NT2/D1 (cell line): ENCODE results near the gene FSTL3.

Experiments
- SUZ12 ChIP-seq: IDR thresholded peaks from 2 replicates; pipeline ENCODE4 v1.6.1; 2011; ENCODE audit not compliant: insufficient read length, insufficient read depth; ENCODE audit errors: extremely low read depth
- YY1 ChIP-seq: IDR thresholded peaks from 2 replicates; pipeline ENCODE4 v1.6.1; 2011; ENCODE audit not compliant: insufficient read length, insufficient read depth
- ZNF274 ChIP-seq: IDR thresholded peaks from 2 replicates; pipeline ENCODE4 v1.6.1; 2011; ENCODE audit warnings: mild to moderate bottlenecking, low read depth, low read length

- TF ChIP-seq SUZ12 (no peak), YY1 (no peak), ZNF274 (no peak)
These were observed 29.2 kb upstream of the FSTL3 start for GRCh38 chr19:646779-647565.
